LNCAP (cell line): ENCODE measurements around the gene PAFAH2.

ENCODE experiments used
- CTCF ChIP-seq: fragments of 450-650 bp; IDR thresholded peaks from 2 replicates; pipeline ENCODE4 v1.5.1; 2017; ENCODE audit warnings: mild to moderate bottlenecking

The PAFAH2 gene

GRCh38 chr1:26023009-26023408, 25.1 kb upstream of the PAFAH2 start:
- TF ChIP-seq CTCF, result no peak

- no peak for TF ChIP-seq CTCF
Measured at GRCh38 chr1:26022404-26022779, 24.5 kb upstream of the PAFAH2 start.

DNA sequence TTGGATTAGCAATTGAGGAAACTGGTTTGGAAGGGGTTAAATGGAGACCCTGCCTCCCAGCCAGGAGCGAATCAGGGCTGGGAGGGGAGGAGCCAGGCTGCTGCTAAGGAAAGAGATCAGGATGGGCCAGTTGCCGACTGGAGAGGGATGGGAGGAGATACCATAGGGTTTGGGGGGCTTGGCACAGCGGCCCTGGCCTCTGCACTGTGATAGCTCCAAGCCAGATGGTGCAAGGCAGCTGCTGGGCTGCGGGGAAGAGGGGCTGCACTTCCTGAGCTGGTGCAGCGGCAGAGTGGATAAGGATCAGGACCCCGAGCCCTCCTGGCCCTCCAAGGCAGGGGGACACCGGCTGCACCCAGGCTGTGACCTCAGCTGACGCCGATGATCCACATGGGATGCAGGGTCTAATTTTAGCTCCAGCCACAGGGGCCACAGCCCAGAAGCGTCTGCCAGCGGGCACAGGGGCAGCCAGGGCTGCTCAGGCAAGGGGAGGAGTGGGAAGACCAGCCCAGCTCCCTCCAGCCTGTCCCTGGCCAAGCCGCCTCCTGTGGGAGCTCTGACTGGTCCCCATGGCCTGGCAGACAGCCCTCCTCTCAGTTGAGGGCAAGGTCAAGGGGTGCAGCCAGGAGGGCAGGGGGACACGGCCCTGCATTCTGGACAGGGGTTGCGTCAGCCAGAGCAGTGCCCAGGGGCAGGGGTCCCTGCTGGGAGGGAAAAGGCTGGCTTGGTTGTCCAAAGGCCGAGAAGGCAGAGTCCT, 24.0 kb upstream of the PAFAH2 start, which contains the start of gene EXTL1:
Gene EXTL1, plus strand, starts transcription at position 129 of the 757 bp plus-strand sequence. CDS start 872 bp downstream, outside the sequence.
- TF ChIP-seq CTCF, result no peak

DNA sequence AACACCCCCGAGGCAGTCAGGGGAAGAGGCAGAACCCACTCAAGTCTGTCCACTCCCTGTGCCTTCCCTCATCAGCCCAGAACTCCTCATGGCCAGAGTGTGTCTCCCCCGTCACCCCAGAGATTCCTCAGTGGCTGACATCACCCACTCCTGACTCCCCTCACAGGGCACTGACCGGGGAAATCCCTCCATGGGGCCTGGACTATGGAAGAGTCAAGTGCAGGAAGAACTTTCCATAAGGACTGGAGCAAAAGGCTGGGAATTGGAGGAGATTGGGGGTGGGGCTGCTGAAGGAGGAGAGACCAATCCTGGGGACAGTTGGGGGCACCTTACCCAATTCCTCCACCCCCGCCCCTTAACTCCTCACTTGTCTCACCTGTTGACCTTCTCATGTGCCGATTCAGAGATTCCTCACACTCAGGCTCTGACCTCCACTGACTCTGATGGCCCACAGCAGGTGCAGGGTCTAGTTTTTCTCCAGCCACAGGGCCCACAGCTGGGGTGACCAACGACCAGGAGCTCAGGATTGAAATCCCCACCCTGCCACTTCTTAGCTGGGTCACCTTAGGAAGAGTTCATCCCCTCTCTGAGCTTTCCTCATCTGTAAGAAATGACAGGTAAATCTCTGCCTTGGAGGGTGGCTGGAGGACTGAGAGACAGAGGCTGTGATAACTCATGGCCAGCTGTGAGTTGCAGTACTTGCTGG, 23.2 kb upstream of the PAFAH2 start:
- TF ChIP-seq CTCF, result no peak

- TF ChIP-seq CTCF, result no peak
Measured at GRCh38 chr1:26020330-26020768, 22.5 kb upstream of the PAFAH2 start.

DNA sequence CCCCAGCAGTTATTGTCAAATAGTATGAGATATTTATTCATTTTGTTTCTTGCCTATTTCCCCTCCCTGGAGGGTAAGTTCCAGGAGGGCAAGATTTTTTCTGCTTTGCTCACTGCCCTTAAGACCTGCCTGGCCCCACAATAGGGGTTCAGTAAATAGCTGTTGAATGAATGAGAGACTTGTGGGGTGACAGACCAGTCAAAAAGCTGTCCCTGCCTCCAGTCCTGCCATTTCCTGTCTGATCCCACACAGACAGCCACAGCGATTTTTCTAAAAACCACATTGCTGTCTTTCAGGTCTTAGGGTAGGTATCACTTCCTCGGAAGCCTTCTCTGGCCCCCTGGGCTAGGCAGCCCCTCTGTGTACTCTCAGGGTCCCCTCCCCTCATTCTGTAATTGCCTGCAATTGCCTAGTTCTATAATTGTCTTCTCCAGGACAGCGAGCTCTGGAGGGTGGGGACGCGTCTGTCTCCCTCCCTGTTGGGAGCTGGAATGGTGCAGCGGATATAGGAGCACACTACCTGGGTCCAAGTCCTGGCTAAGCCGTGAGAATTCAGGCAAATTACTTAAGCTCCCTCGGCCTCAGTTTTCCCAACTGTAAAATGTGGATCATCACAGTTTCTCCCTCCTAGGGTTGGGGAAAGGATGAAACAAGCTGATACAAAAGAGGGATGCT, 21.9 kb upstream of the PAFAH2 start:
- TF ChIP-seq CTCF, result no peak

DNA sequence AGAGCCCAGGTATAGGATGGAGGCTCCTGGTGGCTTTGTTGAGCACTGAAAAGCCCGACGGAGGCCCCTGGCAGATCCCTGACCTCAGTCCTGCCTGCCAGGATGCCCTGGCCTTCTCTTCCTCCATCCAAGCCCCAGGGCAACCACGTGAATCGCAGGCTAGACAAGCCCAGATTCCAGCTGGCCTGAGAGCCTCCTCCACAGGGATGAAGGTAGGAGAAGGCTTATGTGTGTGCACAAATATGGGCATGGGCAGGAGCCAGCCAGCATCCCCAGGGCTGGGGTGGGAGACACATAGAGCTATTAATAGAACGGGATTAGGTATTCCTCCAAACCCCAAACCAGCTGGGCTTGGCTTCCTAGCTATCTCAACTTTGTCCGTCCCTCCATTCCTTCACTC, 19.7 kb upstream of the PAFAH2 start:
- no peak for TF ChIP-seq CTCF
